GM18858 (cell line): ENCODE measurements around the gene EIF4A3.
"Not testable (repeated sequence)": the region's sequence is repeated elsewhere in the genome, so short reads cannot be mapped to it uniquely, and the experiment has no call there.

Source experiments
- ATAC-seq: cut with Tn5 transposase; IDR thresholded peaks from one replicate; pipeline ENCODE4 v1.9.1; 2021; ENCODE audit not compliant: unreplicated experiment

The EIF4A3 gene

DNA sequence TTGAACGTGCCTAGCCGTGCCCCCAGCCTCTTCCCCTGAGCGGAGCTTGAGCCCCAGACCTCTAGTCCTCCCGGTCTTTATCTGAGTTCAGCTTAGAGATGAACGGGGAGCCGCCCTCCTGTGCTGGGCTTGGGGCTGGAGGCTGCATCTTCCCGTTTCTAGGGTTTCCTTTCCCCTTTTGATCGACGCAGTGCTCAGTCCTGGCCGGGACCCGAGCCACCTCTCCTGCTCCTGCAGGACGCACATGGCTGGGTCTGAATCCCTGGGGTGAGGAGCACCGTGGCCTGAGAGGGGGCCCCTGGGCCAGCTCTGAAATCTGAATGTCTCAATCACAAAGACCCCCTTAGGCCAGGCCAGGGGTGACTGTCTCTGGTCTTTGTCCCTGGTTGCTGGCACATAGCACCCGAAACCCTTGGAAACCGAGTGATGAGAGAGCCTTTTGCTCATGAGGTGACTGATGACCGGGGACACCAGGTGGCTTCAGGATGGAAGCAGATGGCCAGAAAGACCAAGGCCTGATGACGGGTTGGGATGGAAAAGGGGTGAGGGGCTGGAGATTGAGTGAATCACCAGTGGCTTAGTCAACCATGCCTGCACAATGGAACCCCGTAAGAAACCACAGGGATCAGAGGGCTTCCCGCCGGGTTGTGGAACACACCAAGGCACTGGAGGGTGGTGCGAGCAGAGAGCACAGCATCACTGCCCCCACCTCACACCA is 44.8 kb downstream of the EIF4A3 start:
- no peak for ATAC-seq

GRCh38 chr17:80101011-80101945 is 45.6 kb downstream of the EIF4A3 start, which contains the start of gene GAA:
TSS of gene GAA (plus strand) at chr17:80101581. CDS start at chr17:80104587, 3,006 bp downstream.
- ATAC-seq, result peak; percentile 51

GRCh38 chr17:80100035-80100323 is 46.9 kb downstream of the EIF4A3 start:
- ATAC-seq, result no peak

GRCh38 chr17:80099291-80100034 is 47.5 kb downstream of the EIF4A3 start:
- no peak for ATAC-seq

DNA sequence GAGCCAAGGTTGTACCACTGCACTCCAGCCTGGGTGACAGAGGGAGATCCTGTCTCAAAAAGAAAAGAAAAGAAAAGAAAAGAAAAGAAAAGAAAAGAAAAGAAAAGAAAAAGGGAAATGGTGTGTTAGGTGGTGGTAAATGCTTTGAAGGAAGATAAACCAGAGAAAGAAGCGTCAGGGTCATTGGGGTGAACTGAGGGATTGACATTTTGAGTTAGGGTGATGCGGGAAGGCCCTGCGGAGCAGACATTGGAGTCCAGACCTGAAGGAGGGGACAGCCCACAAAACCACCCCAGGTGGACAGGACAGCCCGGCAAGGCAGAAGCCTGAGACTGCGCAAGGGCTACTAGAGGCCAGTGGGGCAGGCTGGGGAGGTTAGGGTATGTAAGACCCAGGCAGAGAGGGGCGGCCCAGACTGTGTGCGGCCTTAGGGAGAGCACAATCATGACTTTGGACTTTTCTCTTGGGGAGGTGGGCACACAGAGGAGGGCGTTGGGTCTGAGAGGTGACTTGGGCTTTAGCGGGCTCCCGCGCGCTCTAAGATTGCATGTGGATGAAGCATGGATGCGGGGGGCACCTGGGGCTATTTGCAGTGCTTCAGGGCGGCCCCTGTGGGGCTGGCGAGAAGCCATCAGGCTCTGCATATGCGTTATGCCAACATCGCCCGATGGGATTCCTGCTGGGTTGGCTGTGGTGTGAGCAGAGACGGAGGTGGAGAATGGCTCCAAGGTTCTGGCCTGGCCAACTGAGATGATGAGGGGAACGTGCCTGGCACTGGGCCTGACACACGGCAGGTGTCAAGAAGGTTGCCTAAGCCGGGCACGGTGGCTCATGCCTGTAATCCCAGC is 48.9 kb downstream of the EIF4A3 start:
- no peak for ATAC-seq

DNA sequence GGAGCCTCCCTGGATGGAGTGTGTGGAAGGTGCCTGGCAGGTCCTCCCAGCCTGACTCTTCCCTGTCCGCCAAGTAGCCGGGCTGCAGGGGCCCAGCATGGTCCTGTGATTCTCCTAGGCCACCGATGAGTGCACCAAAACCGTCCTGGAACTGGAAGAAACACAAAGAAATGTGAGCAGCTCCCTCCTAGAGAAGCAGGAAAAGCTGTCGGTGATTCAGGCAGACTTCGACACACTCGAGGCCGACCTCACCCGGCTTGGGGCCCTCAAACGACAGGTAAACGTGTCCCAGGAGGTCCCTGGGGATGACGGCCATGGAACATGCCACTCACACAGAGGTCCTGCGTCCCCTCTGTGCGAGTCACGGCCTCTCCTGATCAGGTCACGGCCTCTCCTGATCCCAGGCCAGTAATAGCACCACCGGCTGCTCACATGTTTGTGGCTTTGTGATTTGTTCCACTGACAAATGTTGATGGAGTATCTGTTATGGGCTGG is 49.8 kb downstream of the EIF4A3 start:
- ATAC-seq, result no peak

DNA sequence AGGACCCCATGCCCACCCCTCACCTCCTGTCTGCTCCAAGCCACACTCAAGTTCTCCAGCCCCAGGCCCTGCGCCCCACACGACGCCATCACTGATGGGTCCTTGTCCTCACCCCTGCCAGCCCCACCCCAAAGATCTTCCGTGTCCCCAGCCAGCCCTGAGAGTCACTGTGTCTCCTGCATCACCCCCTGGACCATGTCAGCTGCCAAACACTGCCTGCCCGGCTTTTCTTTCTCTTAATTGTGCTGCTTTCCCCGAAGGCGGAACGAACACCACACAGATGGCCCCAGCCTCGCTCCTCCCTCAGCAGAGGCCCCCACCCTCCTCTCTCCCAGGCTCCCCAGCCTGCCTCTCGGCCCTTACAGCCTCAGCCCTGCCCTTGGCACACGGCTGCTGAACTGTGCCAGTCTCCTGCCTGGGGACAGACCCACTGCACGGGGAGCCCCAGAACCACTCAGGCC is 50.3 kb downstream of the EIF4A3 start:
- ATAC-seq, result no peak

- no peak for ATAC-seq
These were observed 51.0 kb downstream of the EIF4A3 start for GRCh38 chr17:80095844-80096475.

DNA sequence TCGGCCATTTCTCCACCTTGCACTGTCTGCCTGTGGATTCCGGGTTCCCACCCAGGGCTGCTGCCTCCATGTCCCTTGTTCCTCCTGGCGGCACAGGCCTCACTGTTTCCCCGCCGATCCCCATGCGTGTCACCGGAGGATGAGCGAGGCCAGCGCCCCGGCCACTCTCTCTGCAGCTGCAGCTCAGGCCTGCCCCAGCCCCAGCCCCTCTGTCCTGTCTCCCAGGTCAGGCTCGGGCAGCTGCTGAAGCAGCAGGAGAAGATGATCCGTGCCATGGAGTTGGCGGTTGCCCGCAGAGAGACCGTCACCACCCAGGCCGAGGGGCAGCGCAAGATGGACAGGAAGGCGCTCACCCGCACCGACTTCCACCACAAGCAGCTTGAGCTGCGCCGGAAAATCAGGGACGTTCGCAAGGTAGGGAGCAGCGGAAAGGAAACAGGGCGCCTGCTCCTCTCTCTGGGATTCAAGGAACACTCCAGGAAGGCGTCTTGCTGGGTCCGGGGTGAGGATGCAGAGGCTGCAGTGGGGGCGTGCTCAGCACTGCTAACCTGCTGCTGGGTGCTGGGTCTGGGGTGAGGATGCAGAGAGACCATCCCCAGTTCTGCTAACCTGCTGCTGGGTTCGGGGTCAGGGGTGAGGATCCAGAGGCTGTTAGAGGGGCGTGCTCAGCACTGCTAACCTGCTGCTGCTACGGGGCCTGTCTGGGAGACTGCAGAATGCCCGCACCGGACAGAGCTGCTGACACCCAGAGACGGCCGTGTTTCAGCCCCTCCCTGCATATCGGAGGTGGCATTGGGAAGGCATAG is 51.7 kb downstream of the EIF4A3 start:
- ATAC-seq, result no peak

GRCh38 chr17:80092959-80093358 is 54.0 kb downstream of the EIF4A3 start:
- ATAC-seq, result no peak

GRCh38 chr17:80091376-80091775 is 55.6 kb downstream of the EIF4A3 start:
- ATAC-seq, result no peak

DNA sequence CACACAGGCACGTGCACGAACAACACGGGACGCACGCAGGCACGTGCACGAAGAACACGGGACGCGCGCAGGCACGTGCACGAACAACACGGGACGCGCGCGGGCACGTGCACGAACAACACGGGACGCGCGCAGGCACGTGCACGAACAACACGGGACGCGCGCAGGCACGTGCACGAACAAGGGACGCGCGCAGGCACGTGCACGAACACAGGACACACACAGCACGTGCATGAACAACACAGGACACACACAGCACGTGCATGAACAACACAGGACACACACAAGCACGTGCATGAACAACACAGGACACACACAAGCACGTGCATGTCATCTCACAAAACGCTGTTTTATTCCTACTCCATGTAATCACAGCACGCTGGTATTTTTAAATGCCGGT is 56.8 kb downstream of the EIF4A3 start:
- not testable (repeated sequence) for ATAC-seq

DNA sequence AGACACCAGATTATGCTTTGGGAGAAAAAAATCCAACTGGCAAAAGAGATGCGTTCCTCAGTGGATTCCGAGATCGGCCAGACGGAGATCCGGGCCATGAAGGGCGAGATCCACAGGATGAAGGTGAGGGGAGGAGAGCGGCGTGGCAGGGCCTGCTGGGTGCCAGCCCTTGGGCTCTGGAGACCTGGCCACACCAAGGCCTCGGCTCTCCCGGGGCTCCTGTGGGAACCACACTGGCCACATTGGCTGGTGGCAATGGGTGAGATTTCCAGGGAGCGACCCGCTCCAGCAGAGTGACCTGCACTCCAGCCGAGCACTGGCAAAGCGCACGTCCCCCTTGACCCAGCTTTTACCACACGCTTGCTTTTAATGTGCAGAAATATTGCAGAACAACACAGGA is 57.2 kb downstream of the EIF4A3 start:
- no peak for ATAC-seq

DNA sequence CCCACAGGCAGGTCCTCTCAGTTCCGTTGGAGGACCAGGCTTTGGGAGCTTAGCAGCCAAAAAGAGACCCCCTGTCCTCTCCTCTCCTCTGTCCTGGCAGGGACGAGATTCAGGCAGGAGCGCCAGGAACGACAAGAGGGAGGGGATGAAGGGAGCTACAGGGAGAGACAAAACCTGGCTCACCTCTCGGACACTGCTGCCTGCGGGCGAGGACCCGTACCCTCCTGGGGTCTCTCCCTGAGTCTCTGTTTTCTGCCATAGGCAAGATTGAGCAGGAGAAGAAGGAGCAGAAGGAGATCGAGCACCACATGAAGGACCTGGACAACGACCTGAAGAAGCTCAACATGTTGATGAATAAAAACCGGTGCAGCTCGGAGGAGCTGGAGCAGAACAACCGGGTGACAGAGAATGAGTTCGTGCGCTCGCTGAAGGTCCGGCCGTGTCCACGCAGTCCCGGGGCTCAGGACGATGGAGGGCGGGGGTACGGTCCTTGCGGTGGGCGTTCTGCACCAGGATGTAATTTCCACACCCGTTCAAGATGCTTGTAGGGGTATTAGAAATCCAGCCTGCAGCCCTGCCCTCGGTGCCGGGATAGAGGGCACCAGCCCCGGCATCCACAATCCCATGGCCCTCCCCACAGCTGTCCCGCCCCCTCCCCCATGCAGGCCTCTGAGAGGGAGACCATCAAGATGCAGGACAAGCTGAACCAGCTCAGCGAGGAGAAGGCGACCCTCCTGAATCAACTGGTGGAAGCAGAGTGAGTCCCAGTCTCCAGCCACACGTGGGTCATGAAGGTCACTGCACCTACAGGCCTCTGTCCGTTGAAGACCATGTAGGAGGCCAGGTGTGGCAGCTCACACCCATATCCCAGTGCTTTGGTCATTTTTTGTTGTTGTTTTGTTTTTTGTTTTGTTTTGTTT is 59.3 kb downstream of the EIF4A3 start:
- no peak for ATAC-seq

- no peak for ATAC-seq
These were observed 60.3 kb downstream of the EIF4A3 start for GRCh38 chr17:80086616-80087015.

DNA sequence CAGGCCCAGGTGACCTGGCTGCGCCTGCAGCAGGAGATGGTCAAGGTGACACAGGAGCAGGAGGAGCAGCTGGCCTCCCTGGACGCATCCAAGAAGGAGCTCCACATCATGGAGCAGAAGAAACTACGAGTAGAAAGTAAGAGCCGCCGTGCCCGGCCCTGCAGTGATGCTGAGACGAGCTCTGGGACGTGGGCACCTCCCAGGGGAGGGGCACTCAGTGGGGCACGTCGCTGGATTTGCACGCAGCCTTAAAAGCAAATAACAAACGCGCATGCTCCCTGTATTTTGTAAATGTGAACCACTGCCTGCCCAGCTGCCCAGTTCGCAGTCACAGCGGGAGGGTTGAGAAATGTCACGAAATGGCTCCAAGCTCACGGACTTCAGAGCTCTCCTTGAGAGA is 60.8 kb downstream of the EIF4A3 start:
- no peak for ATAC-seq

DNA sequence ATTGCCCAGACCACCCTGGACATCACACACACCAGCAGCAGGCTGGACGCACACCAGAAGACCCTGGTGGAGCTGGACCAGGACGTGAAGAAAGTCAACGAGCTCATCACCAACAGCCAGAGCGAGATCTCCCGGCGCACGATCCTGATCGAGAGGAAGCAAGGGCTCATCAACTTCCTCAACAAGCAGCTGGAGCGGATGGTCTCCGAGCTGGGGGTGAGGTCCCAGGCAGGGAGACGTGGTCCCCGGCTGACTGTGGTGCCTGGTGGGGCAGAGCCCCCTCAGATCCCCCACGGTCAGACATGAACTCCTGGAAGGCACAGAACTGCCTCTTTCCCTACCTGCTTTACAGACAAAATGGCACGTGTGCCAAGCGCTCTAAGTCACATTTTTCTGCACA is 62.2 kb downstream of the EIF4A3 start:
- ATAC-seq, result no peak
